Thymus (tissue), 11 donors: ENCODE results near the gene CTNNA3. TPM values are rescaled to one million over a fixed set of nuclear protein-coding genes. Genes with fewer than 3 reads are reported as not detected.

Source experiments
- DNase-seq, 9 donors: peaks; one replicate each; pipeline ENCODE4 v3.0.0-alpha.2; 2013; ENCODE audit warnings: low spot score in 9 of 9, low read depth in 6 of 9, missing footprints in 1 of 9
- H3K27ac ChIP-seq, 2 donors: one replicate each; pipeline ENCODE4 v1.5.1; 2013; ENCODE audit warnings: control low read depth in 1 of 2, low read depth in 1 of 2, low read length in 1 of 2, mild to moderate bottlenecking in 1 of 2, moderate library complexity in 1 of 2
- H3K27me3 ChIP-seq, 2 donors: one replicate each; pipeline ENCODE4 v1.5.1; 2013; ENCODE audit warnings: low read length in 1 of 2; ENCODE audit not compliant: control insufficient read depth in 2 of 2, insufficient read depth in 1 of 2
- H3K36me3 ChIP-seq, 2 donors: one replicate each; pipeline ENCODE4 v1.5.1; 2013; ENCODE audit warnings: low read length in 1 of 2, mild to moderate bottlenecking in 1 of 2, moderate library complexity in 1 of 2; ENCODE audit not compliant: control insufficient read depth in 2 of 2, insufficient read depth in 2 of 2
- H3K4me1 ChIP-seq, 2 donors: one replicate each; pipeline ENCODE4 v1.5.1; 2013; ENCODE audit warnings: low read length in 2 of 2; ENCODE audit not compliant: control insufficient read depth in 2 of 2, insufficient read depth in 2 of 2
- H3K4me3 ChIP-seq, 2 donors: one replicate each; pipeline ENCODE4 v1.5.1; 2013; ENCODE audit warnings: low read length in 2 of 2, control low read depth in 1 of 2, mild to moderate bottlenecking in 1 of 2
- H3K9me3 ChIP-seq, 2 donors: one replicate each; pipeline ENCODE4 v1.5.1; 2013; ENCODE audit warnings: low read length in 1 of 2, mild to moderate bottlenecking in 1 of 2; ENCODE audit not compliant: control insufficient read depth in 2 of 2, insufficient read depth in 1 of 2
- WGBS: extraction: QIAGEN DNeasy Blood & Tissue Kit; methylation state at CpG from one replicate; pipeline ENCODE4 v1.1.7; 2013; 5-methylcytosine and 5-hydroxymethylcytosine counted together
- polyA plus RNA-seq: library from polyadenylated mRNA; stranded (reverse); fragments of 200-250 nt; gene quantifications from one replicate; pipeline ENCODE4 v1.2.3, GENCODE V29; 2013
- total RNA-seq: library from RNA; stranded (reverse); fragments of 120-200 nt; gene quantifications from one replicate; pipeline ENCODE4 v1.2.4, GENCODE V29; 2013
- donor health status: healthy.

Gene CTNNA3
- total and polyA plus RNA-seq, 2 donors, result 0.27 to 0.28 TPM

DNA sequence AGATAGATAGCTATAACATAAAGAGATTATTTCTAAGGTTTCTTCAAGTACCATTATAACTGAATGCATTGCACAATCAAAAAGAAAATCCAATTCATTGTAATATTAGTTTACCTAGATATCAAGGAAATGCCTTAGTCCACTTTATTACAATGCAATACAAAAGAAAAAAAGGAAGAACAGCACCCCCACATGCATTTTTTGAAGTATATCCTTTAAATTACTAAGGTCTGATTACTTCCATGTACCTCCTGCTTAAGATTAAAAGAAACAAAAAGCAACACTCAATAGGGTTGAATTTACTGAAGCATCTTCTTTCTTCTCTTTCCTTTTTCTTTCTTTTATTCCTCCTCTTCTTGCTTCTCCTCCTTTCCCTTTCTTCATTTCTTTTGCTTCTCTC is 1743.9 kb downstream of the CTNNA3 start:
- no peak for DNase-seq

DNA sequence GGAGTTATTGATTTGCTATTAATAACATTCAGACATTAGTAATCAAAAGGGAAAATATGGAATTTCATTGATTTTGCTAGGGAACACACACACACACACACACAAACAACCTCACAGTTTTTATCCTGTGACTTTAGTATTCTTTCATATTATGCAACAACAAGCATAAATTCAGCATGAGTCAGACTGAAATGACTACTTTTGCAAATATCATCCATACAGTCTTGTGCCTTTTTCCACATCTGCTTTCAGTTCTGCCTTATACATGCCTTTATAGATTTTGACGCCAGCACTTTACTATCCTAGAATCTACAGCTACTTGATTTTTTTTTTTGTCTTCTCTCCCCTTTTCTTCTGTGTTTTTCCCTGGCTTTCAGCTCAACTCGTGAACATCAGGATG is 1745.9 kb downstream of the CTNNA3 start:
- no peak for DNase-seq
- no peaks in the 10 kb centered on the region for H3K9me3 ChIP-seq
- H3K36me3 ChIP-seq, result no peaks in the 10 kb centered on the region
- no peak overlapping the region for H3K4me3 ChIP-seq
- no peaks in the 10 kb centered on the region for H3K4me1 ChIP-seq
- H3K27ac ChIP-seq, result no peak overlapping the region
- no peaks in the 10 kb centered on the region for H3K27me3 ChIP-seq
- WGBS, result 83% methylated on average over 2 of the region's 2 CpGs

More for the DNA sequence above, 1743.9 kb downstream of the CTNNA3 start:
- no peaks in the 10 kb centered on the region for H3K9me3 ChIP-seq
- no peak overlapping the region for H3K27ac ChIP-seq
- H3K36me3 ChIP-seq, result no peaks in the 10 kb centered on the region
- no peaks in the 10 kb centered on the region for H3K27me3 ChIP-seq
- no peak overlapping the region for H3K4me3 ChIP-seq
- no peaks in the 10 kb centered on the region for H3K4me1 ChIP-seq

DNA sequence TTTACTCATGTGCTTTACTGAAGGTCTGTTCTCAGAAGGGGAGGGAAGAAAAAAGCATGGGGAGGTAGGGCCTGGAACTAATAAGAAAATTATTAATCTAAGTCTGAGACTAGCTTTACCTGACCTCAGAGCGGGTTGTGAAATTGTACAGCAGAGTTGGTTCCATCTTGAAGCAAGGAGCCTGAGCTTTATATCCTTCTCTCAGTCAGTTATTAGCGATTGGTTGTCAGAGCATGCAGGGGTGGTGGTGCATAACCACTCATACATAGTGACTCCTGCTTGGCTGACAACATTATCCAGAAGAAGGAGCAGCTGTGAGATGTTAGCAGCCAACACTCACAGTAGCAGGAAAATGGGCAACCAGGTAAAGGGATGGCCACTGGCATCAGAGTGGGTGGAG is 1746.5 kb downstream of the CTNNA3 start:
- Histone ChIP-seq H3K4me1 (no peaks in the 10 kb centered on the region), H3K27me3 (no peaks in the 10 kb centered on the region), H3K36me3 (no peaks in the 10 kb centered on the region), H3K4me3 (no peak overlapping the region), H3K9me3 (no peaks in the 10 kb centered on the region), H3K27ac (no peak overlapping the region)
- no peak for DNase-seq
- 66% methylated on average over 2 of the region's 2 CpGs for WGBS

DNA sequence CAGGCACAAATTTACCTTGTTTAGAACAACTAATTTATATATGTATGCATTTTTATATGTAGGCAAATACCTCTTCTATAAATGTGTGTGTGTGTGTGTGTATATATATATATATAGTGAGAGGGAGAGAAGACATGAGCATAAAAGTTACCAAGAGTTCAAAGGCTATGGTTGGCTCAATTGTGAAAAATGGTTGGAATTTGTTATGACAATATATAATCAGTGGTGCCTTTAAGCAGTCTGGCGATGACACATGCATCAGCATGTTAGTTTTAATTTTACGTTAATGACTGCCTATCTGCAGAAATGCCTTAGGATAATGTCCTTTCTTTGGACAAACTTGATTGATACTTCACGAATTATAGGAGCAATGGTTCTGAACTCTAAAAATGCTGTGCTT is 1750.9 kb downstream of the CTNNA3 start:
- Histone ChIP-seq H3K27me3 (no peaks in the 10 kb centered on the region), H3K4me1 (no peaks in the 10 kb centered on the region), H3K9me3 (no peaks in the 10 kb centered on the region), H3K27ac (no peak overlapping the region), H3K36me3 (no peaks in the 10 kb centered on the region), H3K4me3 (no peak overlapping the region)
- DNase-seq, result no peak
- WGBS, result 90% methylated on average over 3 of the region's 3 CpGs

DNA sequence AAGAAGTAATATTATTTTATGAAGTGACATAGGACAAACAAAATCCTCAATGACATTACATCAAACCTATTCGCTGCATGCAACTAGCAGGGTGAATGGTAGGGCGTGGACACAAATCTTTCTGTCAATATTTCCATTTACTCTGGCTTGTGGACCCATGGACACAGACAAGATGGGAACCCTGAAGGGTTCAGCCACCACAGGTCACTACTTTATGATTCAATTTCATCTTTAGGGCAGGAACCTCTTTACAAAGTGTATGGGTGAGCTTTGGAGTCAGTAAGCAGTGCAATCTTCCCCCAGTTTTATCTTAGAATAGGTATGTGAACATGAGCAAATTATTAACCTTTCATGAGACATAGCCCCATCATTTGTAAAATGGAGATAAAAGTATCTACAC is 1752.5 kb downstream of the CTNNA3 start:
- Histone ChIP-seq H3K4me1 (no peaks in the 10 kb centered on the region), H3K27me3 (no peaks in the 10 kb centered on the region), H3K9me3 (no peaks in the 10 kb centered on the region), H3K36me3 (no peaks in the 10 kb centered on the region), H3K27ac (no peak overlapping the region), H3K4me3 (no peak overlapping the region)
- DNase-seq, result no peak
- 92% methylated on average over 2 of the region's 2 CpGs for WGBS

DNA sequence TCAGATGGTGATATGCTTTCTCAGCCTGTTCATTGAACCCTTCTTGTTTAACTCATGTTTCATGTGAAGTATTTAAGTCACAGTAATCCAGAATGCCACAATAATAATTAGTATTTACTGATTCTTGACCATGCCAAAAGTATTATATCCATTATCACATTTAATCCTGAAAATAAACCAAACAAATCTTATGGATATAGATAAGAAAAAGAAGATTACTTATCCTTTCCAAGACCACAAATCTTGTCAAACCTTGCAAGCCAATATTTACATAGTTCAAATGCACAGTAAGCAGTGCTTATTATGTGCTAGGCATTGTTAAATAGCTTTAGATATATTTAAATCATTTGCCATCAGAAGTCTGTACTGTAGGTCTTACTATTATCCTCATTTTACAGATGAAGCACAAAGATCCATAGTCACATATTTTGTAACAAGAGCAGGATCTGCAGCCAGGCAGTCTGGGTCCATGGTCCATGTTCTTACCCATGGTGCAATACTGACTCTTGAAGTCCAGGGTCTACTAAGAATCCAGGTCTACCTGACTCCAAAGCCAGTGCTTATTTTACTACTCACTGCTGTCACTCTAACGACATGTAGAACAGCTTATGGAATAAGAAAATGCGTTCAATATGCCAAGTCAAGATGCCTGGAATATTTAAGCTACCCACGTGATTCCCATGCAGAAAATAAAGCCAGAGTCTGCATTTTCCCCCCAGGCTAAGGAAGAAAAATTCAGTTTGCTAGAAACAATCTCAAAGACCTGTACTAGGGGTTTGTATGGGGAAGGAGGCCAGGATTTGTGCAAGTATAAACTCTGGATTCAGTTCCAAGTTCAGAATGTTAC is 1755.0 kb downstream of the CTNNA3 start:
- H3K27ac ChIP-seq, result no peak overlapping the region
- no peaks in the 10 kb centered on the region for H3K36me3 ChIP-seq
- H3K9me3 ChIP-seq, result no peaks in the 10 kb centered on the region
- no peaks in the 10 kb centered on the region for H3K4me1 ChIP-seq
- no peak overlapping the region for H3K4me3 ChIP-seq
- DNase-seq, result no peak
- H3K27me3 ChIP-seq, result no peaks in the 10 kb centered on the region
- WGBS, result 84% methylated on average over 3 of the region's 3 CpGs

DNA sequence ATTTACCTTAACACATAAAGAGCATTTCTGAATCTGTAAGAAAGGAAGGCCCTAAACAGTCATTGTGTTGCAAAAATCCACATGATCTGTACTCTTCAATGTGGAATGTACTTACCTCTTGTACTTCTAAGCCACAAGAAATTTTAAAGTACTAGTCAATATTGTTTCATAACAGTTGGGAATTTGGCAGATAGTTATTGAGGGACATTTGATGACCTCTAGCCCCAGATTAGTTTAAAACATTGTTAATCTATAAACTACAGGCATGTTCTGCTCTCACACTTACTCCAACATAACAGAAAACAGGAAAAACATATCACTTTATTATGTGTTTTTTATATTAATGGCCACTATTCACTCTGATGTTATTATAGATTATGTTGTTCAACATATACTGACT is 1755.9 kb downstream of the CTNNA3 start:
- no peak overlapping the region for H3K27ac ChIP-seq
- H3K27me3 ChIP-seq, result no peaks in the 10 kb centered on the region
- no peaks in the 10 kb centered on the region for H3K9me3 ChIP-seq
- no peaks in the 10 kb centered on the region for H3K36me3 ChIP-seq
- DNase-seq, result no peak
- H3K4me3 ChIP-seq, result no peak overlapping the region
- H3K4me1 ChIP-seq, result no peaks in the 10 kb centered on the region

DNA sequence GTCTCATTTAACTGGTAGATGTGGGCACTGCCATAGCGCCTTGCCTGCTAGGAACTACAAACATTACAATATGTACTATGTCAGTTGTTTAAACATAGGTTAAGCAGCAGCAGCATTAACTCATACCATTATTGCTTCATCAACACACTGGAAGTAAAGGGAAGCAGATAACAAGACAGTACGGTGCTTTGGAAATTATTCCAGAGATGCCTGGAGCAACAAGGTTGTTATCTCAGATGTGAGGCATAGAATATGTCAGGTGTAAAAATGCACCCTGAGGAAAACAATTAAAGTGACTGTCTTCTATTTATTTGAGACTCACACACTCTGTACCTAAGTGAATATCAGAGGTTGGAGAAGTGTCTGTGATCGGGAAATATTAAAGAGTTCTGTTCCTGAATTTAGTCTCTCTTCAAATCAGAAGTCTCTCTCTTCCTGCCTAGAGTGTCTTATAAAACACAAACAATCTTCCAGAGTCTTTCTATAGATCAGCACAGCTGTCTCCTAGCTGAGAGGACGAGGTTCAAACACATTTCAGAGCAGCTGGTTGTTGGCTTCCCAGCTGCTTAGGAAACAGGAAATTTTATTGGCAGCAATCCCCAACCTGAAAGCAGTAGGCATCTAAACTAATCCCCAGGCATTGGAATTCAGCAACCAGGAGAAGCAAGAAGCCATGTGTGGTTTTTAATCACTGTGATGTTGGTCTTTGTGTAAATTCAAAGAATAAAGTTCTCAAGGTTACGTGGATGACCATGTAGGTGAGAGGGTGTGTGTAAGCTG is 1764.5 kb downstream of the CTNNA3 start:
- 84% methylated on average over 5 of the region's 5 CpGs for WGBS
- no peak overlapping the region for H3K27ac ChIP-seq
- H3K36me3 ChIP-seq, result no peaks in the 10 kb centered on the region
- H3K9me3 ChIP-seq, result no peaks in the 10 kb centered on the region
- H3K4me3 ChIP-seq, result no peak overlapping the region
- H3K4me1 ChIP-seq, result no peaks in the 10 kb centered on the region
- no peak for DNase-seq
- no peaks in the 10 kb centered on the region for H3K27me3 ChIP-seq

DNA sequence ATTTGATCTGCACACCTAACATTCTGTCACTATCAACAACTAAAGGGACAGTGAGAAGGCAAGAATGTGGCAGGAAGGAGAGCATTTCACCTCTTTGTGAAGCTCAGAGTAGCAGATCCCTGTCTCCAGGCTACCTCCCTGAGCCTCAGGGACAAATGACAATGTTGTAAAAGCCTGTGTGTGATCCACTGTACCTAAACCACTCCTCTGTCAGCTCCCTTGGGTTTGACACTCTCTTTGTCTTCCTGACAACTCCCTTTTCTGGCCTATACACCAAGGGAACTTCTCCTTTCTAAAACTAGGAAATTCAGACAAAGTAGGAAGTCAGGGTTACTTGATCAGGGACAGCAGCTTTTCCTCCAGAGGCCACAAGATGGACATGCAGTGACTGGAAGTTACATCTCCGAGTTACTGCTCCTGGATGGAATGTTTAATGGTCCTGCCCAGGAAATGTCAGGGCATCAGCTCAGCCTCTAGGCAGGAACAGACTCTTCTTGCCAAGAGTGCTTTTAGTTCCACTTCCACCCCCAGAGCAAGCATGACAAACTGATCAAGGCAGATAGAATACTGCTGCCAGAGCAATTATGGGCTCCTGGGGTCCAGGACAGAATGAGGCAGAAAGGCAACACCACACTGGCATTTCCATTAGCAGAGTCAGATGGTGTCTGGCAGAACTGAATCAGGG is 1784.7 kb downstream of the CTNNA3 start:
- no peaks in the 10 kb centered on the region for H3K9me3 ChIP-seq
- no peaks in the 10 kb centered on the region for H3K36me3 ChIP-seq
- H3K27me3 ChIP-seq, result no peaks in the 10 kb centered on the region
- WGBS, result 6% methylated on average over 1 of the region's 1 CpG
- no peak overlapping the region for H3K4me3 ChIP-seq
- no peak overlapping the region for H3K27ac ChIP-seq
- no peaks in the 10 kb centered on the region for H3K4me1 ChIP-seq
- no peak for DNase-seq
